Suprapubic skin (tissue), 3 donors: ENCODE measurements around the gene PLXNC1.

Experiments
- CTCF ChIP-seq, 2 donors: fragments of 200-600 bp in 1 of 2; fragments of 450-650 bp in 1 of 2; sonication (generic) in 1 of 2; IDR thresholded peaks; one replicate each; pipeline ENCODE4 v1.5.1; 2016 to 2019; ENCODE audit warnings: antibody characterized with exemption in 2 of 2, mild to moderate bottlenecking in 1 of 2, moderate library complexity in 1 of 2
- EP300 ChIP-seq: sonication (generic); formaldehyde crosslinking; IDR thresholded peaks from one replicate; pipeline ENCODE4 v1.6.1; 2017; ENCODE audit warnings: antibody characterized with exemption
- POLR2A ChIP-seq, 2 donors: fragments of 450-650 bp; IDR thresholded peaks; one replicate each; pipeline ENCODE4 v1.6.1; 2017; ENCODE audit warnings: antibody characterized with exemption in 2 of 2, mild to moderate bottlenecking in 2 of 2, moderate library complexity in 2 of 2

GRCh38 chr12:94203181-94203546 lies 54.8 kb downstream of the PLXNC1 start:
- TF ChIP-seq CTCF (IDR thresholded peaks at IDR 0.05): no peak
- no peak for TF ChIP-seq POLR2A (IDR thresholded peaks at IDR 0.05)
- no peak for TF ChIP-seq EP300
